HG03442 (cell line): ENCODE measurements around the gene TAS2R30.
"Not testable (repeated sequence)": the region's sequence is repeated elsewhere in the genome, so short reads cannot be mapped to it uniquely, and the experiment has no call there.

Source experiments
- ATAC-seq: cut with Tn5 transposase; IDR thresholded peaks from one replicate; pipeline ENCODE4 v1.9.1; 2021; ENCODE audit warnings: mild to moderate bottlenecking, moderate library complexity; ENCODE audit not compliant: unreplicated experiment

The TAS2R30 gene

GRCh38 chr12:11130382-11130781 is 4.1 kb downstream of the TAS2R30 start:
- no peak for ATAC-seq

GRCh38 chr12:11114130-11114529 is 20.3 kb downstream of the TAS2R30 start:
- not testable (repeated sequence) for ATAC-seq

- ATAC-seq, result not testable (repeated sequence)
Observed at GRCh38 chr12:11111213-11111612, 23.2 kb downstream of the TAS2R30 start.

GRCh38 chr12:11108862-11109261 is 25.6 kb downstream of the TAS2R30 start:
- no peak for ATAC-seq

GRCh38 chr12:11107719-11108118 is 26.7 kb downstream of the TAS2R30 start:
- ATAC-seq, result no peak

- ATAC-seq, result no peak
Observed at GRCh38 chr12:11106288-11106687, 28.2 kb downstream of the TAS2R30 start.

- no peak for ATAC-seq
Observed at GRCh38 chr12:11105546-11105945, 28.9 kb downstream of the TAS2R30 start.

- ATAC-seq, result not testable (repeated sequence)
Observed at GRCh38 chr12:11094910-11095309, 39.5 kb downstream of the TAS2R30 start.

- ATAC-seq, result no peak
Observed at GRCh38 chr12:11092128-11092527, 42.3 kb downstream of the TAS2R30 start, which contains the start of gene TAS2R43. TAS2R43 (minus strand) TSS chr12:11092313; CDS start chr12:11092229, 84 bp downstream.

GRCh38 chr12:11089246-11089645 is 45.2 kb downstream of the TAS2R30 start:
- no peak for ATAC-seq

GRCh38 chr12:11085419-11085818 is 49.0 kb downstream of the TAS2R30 start:
- ATAC-seq, result no peak
